CD4-positive, alpha-beta T cell treated with Interleukin-4 for 1 hour (primary cell): ENCODE data around the gene MAGI2.

Experiments used
- DNase-seq, 2 donors: peaks; one replicate each; pipeline ENCODE4 v3.0.0-alpha.2; 2020 to 2022

MAGI2 gene

DNA sequence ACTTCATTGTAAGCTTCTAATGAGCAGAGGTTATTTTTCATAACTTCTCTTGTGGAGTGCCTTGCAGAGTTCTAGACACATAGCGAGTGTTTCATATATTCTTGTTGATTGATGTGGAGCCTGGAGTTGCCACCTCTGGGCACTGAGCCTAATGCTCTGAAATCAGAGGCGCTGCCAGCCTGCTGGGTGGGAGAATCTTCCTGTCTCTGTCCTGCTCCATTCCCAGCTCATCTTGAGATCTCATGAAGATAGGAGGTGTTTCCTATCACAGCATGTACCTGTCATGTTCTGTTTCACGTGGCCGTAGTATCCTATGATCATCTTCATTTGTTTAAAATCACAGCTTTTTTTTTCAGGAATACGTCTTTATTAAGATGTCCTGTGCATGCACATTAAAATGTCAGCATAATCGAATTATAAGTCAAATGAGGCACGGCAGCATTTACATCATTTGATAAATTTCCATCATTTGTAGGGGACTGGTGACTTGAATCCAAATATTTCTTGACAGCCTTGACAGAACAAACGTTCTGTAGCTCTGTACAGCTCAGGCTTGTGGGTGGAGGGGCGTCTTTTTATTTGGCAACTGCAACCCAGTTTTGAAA is 1261.9 kb downstream of the MAGI2 start:
- DNase-seq: no peak

DNA sequence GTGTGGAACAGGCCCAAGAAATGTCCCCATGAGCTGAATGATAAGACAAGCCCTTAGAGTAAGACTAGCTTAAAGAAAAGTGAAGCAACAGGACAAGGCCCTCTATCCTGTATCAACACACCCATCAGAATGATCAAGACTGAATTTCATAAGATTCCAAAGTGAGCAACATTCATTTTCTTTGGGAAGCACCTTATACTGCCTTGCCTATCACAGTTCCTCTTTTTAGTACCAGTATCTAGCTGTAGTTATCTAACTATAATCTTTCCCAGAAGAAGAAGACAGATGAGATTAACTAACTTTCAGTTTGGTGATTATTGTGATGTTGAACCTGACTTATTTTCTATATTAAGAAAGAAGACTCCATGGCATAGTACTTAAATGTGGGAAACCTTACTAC is 1263.7 kb downstream of the MAGI2 start:
- DNase-seq: no peak

DNA sequence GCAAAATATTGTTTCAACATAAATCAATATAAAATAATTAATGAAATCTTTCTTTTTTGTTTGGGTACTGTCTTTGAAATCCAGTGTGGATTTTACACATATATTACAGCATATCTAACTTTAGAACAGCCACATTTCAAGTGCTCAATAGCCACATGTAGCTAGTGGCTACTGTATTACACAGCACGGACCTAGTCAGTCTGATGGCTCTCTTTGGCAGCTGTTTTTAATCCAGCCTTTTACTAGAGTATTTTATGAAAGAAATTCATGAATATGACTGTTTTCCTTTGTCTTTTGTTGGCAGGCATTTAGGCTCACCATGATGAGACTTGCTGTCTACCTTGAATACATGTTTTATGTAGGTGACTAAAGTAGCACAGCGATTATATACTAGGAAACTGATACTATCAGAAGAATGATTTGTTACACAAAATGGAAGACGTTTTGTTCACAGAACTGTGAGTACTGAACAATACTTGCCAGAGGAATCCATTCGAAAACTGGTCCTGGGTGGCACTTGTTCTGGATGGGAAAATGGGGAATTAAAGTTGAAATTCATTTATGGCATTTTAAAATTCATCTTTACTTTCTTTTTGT is 1268.2 kb downstream of the MAGI2 start:
- no peak for DNase-seq

DNA sequence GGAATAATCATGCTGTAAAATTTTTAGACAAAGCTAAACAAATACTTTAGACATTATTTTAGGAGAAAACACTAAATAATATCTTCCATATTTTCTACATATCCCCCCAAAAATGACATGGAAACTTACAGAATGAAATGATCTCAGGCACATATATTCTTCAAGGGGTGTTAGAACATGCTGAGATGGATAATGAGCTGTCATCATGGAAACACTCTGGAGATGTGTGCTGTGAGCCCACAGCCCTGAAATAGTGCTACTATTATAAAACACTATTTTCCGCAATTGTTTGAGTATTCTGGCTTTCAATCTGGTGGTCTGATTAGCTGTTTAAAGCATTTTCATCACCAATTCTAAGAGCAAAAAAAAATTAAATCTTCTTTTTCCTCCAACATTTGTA is 1269.2 kb downstream of the MAGI2 start:
- DNase-seq: no peak

DNA sequence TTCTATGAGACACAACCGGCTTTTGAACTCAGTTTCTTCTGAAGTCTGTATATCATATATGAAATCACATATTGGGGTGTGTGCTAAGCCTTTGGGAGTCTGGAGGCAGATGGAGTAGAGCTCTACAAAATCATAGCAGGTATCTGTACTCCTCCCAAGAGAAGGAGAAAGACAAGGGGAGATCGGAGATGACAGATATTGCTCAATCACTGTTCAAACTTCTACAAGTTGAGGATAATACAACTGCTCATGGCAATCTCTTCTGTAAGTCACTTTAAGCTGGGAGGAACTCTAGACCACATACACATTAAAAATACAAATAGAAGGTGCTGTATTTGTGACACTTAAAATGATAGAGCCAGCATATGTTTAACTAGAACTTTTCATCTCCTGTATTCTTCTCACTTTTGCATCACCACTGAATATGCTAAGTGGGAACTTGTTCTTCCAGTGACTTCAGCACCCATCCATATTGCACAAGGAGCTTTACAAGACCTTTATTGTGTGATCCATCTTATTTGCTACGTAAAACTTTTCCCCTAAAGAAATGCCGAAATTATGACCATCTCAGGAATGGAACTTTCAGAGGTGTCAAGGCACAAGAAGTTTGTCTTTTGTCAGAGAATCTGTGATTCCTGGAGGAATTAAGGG is 1273.5 kb downstream of the MAGI2 start:
- DNase-seq: no peak

DNA sequence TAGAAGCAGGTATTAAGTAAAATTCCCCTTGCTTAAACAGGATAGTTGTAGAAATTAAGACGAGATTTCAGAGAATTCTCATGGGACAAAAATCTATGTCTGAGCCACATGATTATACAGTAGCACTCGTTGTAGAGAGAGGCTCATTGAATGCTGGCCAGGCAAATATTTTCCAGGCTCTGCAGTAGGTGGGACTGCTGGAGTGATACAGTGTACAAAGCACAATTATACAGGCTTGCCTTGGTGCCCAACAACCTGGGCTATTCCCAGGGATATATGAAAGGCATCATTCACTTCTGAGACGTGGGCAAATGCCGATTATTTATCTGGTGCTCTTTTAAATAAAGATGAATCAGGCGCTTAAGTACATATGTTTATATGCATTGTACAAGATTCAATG is 1274.3 kb downstream of the MAGI2 start:
- no peak for DNase-seq

DNA sequence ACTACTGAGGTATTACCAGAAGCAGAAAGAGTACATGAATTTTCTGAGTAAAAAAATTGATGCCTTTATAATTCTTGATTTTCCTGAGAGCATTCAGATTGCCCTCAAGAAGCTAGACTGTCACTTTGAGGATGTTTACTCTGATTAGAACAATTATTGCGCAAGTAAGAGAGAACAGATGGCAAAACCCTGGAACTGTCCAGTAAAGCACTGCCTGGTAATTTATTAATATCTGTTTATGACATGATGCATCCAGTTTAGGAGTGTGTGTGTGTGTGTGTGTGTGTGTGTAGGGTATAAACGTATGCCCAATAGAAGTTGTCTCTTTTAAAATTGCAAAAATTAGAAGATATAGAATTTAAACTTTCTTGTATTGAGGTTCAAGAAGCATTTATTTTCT is 1275.1 kb downstream of the MAGI2 start:
- DNase-seq: no peak

DNA sequence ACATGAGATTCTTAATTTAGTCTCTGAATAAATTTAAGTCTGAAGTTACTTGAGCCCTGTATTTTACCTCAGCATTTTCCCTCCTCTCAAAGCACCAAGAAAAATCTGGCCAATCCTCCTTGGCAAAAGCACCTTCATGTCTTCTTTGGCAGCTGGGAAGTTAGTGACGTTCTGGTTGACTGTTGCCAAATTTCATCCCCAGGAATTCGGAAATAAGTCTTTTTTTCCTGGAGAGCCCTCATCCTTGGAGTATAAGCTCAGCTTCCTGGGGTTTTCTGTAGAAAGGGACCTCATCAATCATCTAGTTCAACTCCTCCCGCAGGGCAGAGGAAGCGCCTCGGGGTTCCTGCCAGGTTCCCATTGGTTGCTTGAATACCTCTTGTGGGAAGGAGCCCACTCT is 1277.3 kb downstream of the MAGI2 start:
- no peak for DNase-seq

DNA sequence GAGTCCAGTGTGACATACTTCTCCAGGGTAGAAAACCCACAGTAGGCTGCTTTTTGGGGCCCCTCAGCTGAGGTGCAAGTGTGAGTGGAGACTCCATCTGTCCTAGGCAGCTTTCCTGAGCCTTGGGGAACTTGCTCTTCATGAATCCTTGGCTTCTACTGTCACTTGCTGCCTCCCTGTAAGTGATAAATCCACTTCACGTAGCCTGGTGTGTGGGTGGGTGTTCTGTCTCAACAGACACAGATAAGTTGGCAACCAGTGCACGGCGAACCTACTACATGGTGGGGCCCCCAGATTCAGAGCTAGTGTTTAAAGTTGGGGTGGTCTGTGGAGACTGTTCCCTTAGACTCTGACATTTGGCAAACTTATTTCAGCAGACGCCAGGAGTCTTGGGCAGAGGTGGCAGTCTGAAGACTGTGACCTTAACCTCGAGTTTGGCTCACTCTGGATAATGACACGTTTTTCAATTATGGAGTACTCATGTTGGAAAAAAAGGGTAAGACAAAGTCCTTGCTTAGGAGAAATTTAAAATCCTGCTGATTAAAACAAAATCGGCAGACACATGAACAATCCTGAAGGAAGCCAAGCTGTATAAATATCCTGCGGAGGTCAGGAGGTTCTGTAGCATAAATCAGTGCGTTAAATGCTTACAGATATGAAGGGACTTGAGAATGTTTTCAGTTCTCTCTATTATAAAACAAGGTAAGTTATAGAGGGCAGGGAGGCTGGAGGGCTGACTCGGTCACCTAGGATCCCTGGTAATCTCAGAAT is 1278.0 kb downstream of the MAGI2 start:
- no peak for DNase-seq

DNA sequence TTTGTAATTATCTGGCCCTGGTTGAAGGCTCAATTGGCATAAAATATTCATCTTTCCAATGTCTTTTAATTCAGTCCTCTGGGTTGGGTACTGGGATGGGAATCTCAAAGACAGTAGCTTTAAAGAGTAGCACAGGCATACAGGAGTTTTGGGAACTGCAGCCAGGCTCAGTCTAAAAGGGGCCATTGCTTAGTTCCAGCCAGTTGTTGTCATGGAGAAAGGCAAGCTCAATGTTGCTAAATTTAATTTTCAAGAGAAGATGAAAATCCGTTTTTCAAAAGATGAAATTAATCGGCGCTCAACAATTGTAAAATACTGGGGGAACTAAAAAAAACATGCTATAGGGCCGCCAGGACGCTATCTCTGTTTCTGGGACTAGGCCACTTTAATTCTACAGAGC is 1279.8 kb downstream of the MAGI2 start:
- no peak for DNase-seq

DNA sequence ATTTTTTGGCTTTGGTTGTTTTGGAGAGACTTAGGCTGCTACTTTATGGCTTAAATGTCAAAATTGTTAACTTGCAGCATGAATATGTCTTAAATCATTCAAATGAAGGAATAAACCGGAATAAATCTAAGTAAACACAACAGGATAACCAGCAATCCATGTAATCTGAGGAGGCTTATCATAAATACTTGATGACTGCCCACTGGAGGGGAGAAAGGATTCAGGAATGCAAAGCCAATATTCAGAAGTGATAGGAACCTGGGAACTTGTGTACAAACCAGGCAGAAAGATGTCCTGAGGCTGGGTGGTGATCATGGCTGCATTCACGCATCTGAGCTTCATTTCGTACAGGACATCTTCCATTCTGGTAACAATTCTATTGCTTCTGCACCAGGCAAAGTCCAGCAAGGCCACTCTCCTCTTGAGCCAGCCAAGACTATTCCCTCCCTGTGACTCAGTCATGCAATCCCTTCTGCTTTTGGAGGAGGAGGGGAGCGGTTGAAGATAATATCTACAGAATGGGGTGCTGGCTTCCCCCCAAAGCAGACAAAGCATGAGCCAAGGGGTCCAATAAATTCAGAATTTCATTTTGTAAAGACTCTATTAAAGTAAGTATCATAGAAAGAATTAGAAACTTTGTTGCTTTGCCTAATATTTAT is 1280.4 kb downstream of the MAGI2 start:
- DNase-seq: no peak

DNA sequence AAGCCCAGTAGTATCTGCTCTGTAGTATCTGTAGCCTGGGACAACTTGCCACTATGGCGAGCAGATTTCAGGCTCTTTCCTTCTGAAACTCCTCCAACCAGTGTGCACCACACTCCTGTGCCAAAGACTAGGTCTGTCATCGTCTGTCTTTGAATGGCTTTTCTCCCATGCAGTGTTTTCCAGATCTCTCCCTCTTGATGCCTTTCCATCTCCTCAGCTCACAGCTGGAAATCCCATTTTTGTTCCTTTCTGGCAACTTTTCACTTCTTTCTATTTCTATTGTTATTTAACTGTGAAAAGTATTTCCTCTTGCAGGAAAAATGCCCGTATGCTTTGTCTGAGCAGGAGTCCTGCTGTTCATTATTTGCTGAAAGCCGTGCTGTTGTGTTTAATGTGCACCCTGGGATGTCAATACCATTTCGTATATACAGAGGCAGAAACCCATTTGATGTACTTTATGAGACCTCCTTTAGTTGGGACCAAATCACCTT is 1281.2 kb downstream of the MAGI2 start:
- no peak for DNase-seq

DNA sequence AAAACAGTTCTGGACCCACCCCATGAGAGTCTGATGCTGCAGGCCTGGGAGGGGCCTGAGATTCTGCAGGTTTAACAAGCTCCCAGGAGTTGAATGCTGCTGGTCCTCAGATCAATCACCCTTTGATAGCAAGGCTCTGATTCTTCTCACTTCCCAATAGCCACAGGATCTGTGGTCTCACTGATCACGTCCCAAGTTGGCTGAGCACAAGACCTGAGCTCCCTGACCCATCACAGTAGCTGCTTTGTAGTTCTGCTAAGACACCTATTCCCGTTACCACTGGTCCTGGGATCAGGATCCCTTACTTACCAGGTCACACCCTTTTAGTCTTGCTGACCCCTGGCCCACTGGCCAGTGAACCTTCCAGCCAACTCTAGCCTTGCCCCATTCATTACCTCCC is 1282.1 kb downstream of the MAGI2 start:
- no peak for DNase-seq

DNA sequence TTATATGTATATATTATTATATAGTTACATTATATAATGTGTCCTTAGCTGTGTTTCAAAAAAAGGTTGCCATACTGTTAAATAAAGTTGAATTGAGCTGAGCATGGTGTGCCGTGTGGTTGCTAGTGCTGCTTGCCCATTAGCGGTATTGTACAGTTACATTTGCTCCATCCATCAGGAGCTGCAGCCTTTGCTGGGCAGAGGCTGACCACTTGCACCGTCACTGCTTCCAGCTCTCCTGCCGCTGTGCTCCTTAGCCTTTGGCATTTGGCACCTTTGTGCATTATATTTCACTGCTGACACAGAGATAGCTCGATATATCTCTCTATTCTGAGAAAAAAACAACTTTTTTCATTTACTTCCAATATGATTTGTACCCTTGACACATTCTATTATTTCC is 1282.7 kb downstream of the MAGI2 start:
- DNase-seq: no peak

DNA sequence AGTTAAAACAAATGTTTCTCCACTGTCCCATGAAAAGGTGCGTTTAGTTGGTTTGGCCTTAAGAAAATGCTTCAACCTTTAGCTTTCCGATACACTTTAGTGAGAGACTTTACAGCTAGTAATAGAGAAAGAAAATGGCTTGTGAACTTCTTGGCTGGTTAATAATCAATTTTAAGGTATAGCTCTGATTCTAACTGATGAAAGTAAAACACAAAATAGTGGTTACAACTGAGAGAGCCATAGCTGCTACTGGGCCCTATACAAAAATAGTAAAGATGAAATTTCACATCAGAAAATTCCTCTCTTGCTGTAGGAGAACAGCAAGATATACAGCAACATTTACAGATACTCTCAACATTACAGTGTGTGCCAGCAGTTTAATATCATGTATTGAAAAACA is 1283.5 kb downstream of the MAGI2 start:
- DNase-seq: no peak

DNA sequence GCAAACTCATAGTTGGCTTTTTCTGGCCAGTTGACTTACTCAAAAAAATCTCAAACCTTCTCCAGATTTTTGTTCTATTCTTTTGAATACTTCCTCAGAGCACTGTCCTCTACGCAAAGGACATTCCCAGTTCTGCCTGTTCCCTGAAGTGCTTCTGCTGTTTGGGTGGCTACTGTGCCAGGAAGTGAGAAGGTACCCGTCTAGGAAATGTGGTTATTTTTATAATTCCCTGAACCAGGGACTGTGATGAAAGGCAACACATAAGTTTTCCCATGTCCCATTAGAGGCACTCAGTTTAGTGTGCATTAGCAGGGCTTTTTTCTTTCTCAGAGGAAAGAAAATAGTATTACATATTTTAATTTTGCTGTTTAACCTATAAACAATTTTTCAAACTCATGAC is 1284.6 kb downstream of the MAGI2 start:
- no peak for DNase-seq

DNA sequence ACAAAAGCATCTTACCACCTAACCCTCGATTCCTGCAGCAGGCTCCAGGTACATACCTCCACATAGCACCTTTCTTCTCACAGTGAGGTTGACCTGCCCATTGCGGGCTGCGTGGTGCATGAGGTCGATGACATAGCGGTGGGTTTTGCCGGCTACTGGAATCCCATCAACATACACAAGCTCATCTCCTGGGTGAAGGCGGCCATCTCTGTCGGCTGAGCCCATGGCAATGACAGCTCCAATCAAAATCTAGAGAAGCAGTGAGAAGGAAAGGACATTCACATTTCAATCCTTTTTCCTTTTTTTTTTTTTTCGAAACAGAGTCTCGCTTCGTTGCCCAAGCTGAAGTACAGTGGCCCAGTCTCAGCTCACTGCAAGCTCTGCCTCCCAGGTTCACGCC is 1285.6 kb downstream of the MAGI2 start:
- no peak for DNase-seq

DNA sequence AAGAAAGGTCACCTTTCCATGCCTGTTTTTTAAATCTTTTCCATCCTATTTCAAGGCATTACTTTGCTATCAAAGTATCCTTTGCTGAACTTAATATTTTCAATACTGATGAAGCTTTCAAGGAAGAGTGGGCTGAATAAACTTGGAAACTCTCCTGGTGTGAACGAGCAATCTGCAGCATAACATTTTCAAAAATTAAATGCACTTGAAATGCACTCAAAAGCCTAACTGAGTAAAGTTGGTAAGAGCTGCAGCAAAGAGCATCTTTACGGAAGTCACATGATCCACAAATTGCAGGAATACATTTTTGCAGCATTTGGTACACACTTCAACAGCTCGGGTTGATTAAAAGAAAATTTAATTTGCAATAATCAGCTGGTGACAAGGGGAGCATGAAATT is 1287.6 kb downstream of the MAGI2 start:
- DNase-seq: no peak

DNA sequence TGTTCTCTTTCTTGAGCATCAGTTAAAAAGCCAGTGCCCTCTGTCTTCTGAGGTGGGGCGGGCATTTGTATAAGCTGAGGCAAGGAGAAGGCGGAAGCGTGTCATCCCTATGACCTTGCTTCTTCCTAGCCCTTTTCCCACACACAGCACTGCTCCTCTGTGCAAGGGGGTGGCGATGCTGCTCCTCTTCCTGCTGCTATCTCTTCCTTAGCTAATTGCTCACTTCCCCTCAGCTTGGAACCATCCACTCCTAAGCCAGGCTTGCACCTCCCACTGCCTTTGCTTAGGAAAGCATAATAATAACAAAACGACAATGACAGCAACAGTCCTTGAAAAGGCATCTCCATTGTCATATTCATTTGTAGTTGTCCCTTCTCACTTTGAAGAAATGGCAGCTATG is 1288.0 kb downstream of the MAGI2 start:
- DNase-seq: no peak

DNA sequence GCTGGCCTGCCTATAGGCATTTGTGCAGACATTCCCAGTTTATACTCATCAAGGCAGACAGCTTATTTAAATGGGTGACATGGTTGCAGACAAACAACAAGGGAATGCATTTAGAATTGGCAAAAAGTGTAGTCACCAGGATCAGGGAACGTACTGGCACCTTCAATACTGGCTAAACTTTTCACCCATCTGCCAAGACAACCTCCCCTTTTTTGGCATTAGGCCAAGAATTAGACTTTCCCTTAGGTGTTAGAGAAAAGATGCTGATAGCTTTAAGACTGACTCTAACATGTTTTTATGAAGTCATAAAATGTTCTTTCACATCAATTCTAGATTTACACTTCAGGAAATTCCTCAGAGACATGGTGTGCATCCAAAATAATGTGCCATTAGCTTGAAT is 1289.0 kb downstream of the MAGI2 start:
- DNase-seq: no peak

DNA sequence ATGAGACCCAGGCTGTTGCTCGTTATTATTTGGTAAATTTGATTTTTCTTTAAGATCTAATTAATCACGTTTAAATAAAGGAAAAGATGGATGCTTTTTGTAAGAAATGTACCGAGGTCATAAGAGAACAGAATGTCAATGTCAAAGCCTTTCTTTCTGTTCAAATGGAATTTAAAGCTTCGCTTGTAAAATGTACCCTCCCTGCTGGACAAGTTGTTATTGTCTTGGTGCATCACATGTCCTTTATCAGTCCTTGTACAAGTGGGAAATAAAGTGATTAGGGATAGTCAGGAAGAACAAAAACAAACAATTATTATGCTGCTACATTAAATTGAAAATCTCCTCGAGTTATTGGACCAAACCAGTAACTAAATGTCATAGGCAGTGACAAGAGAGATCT is 1291.7 kb downstream of the MAGI2 start:
- DNase-seq: no peak

DNA sequence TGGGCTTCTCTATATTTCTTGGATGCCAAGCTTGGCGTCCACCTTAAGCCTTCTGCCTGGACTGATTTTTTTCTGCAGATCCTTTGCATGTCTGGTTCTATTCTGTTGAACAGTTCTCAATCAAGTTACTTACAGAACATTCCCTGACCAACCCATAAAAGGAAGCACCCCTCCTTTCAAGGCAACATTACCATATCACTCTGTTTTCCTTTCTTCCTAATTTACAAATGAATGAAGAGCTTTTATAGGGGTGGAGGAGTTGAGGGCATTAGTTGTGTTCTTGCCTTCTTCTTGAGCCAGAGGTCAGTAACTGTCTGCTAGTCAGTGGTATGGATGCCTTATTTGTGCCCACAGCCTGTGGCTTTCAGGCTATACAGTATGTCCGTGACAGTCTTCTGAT is 1293.9 kb downstream of the MAGI2 start:
- no peak for DNase-seq

DNA sequence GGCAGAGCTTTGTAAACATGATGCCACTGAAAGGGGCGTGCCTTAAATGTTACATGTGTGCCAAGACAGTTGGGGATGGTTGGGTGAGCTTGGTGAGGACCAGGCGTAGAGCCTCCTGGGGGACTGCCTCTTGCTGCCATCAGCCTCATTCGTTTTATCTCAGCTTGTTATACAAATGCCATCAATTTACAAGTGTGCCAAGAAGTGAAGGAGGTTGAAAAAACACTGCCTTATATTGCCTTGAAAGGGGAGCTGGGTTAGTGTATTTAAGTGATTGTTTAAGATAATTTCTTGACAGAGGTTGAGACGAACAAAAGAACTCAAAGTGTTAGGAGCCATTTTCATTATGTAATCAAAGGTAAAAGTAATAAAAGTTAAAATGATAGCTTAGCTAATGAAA is 1300.2 kb downstream of the MAGI2 start:
- no peak for DNase-seq
